Measurements from ENCODE around the gene CDCA4. TPM values are rescaled to one million over a fixed set of nuclear protein-coding genes. Genes with fewer than 3 reads are reported as not detected.
A peak's percentile ranks its signal among the peaks of the same experiment; 100 is the strongest.

The CDCA4 gene
- total and polyA plus RNA-seq, 2 experiments from 2014 or later, result 13.6 to 17.1 TPM

DNA sequence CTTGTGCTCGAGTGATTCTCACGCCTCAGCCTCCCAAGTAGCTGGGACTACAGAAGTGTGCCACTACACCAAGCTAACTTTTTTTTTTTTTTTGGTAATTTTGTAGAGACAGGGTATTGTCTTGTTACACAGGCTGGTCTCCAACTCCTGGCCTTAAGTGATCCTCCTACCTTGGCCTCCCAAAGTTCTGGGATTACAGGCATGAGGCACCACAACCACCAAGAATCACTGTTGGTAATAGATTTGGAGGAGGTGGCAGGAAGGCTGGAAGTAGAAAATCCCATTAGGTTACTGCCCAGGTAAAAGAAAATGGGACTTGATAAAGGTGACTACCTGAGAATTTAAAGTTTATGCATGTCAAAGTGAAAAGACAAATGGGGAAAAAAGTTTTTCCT is 1.4 kb upstream of the CDCA4 start:
- TF ChIP-seq, protein P1, sequence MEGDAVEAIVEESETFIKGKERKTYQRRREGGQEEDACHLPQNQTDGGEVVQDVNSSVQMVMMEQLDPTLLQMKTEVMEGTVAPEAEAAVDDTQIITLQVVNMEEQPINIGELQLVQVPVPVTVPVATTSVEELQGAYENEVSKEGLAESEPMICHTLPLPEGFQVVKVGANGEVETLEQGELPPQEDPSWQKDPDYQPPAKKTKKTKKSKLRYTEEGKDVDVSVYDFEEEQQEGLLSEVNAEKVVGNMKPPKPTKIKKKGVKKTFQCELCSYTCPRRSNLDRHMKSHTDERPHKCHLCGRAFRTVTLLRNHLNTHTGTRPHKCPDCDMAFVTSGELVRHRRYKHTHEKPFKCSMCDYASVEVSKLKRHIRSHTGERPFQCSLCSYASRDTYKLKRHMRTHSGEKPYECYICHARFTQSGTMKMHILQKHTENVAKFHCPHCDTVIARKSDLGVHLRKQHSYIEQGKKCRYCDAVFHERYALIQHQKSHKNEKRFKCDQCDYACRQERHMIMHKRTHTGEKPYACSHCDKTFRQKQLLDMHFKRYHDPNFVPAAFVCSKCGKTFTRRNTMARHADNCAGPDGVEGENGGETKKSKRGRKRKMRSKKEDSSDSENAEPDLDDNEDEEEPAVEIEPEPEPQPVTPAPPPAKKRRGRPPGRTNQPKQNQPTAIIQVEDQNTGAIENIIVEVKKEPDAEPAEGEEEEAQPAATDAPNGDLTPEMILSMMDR (IDR thresholded peaks at IDR 0.05; ENCODE audit: poor library complexity), result no peak
- no peak for TF ChIP-seq EZH2 (IDR thresholded peaks at IDR 0.05; ENCODE audit: borderline replicate concordance)
- H3K27ac ChIP-seq, result peak overlapping the region; percentile 91
- no peak overlapping the region for H3K4me3 ChIP-seq
- H3K9me3 ChIP-seq (ENCODE audit: low read depth), result no peaks in the 10 kb centered on the region
- no peak for DNase-seq (ENCODE audit: low spot score)
- peaks cover 16% of the 10 kb centered on the region for H3K4me1 ChIP-seq (ENCODE audit: insufficient read depth)
- H2AFZ ChIP-seq, result no peak overlapping the region
- 90% methylated on average over 2 of the region's 2 CpGs for WGBS (ENCODE audit: low lambda C conversion rate, missing lambda C conversion rate)
- peaks cover 12% of the 10 kb centered on the region for H4K20me1 ChIP-seq (ENCODE audit: insufficient read depth, poor library complexity, severe bottlenecking)
- H3K9me2 ChIP-seq (replicated peaks; ENCODE audit: insufficient read depth), result no peaks in the 10 kb centered on the region
- peak overlapping the region; percentile 87 for H3K4me2 ChIP-seq
- peaks cover 37% of the 10 kb centered on the region for H3K79me2 ChIP-seq
- H3K36me3 ChIP-seq (replicated peaks; ENCODE audit: insufficient read depth, low read depth), result no peaks in the 10 kb centered on the region
- no peaks in the 10 kb centered on the region for H3K27me3 ChIP-seq

DNA sequence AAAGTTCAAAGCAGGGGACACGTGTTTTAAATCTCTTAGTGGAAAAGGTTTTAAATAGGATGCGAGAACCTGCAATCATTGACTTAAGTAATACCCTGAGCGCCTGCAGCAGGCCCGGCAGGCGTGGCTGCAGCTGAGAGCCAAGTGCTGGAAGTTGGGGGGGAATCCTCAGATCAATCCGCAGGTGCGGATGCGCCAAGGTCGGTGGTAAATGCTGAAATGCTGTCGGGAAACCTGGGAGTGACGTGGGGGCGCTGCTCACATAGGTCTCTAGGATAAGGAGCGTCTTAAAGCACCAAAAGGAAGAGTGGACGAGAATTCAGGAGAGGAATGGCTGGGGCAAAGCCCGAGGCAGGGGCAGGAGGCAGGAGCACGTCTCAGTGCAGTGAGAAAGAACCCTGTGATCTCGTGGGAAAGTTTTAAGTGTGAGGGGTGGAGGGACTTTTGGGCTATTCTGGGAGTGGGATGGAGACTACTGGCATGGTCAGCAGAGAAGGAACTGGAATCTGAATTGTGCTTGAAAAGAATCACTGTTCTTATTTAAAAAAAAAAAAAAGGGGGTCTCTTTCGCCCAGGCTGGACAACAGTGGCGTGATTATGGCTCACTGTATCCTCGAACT is 883 bp upstream of the CDCA4 start:
- peak; percentile 73 for DNase-seq (ENCODE audit: low spot score)
- no peaks in the 10 kb centered on the region for H3K27me3 ChIP-seq
- 12% methylated on average over 20 of the region's 20 CpGs for WGBS (ENCODE audit: low lambda C conversion rate, missing lambda C conversion rate)
- H3K9me3 ChIP-seq (ENCODE audit: low read depth), result no peaks in the 10 kb centered on the region
- TF ChIP-seq EZH2 (IDR thresholded peaks at IDR 0.05; ENCODE audit: borderline replicate concordance) (no peak), EZH2phosphoT487 (IDR thresholded peaks at IDR 0.05; ENCODE audit: low read depth, severe bottlenecking, unreplicated experiment) (no peak)
- TF ChIP-seq, protein P1 (IDR thresholded peaks at IDR 0.05; ENCODE audit: poor library complexity), result peak; percentile 35
- H3K9me2 ChIP-seq (replicated peaks; ENCODE audit: insufficient read depth), result no peaks in the 10 kb centered on the region
- peaks cover 42% of the 10 kb centered on the region for H3K79me2 ChIP-seq
- peak overlapping the region; percentile 91 for H3K27ac ChIP-seq
- peaks cover 16% of the 10 kb centered on the region for H3K4me1 ChIP-seq (ENCODE audit: insufficient read depth)
- H3K4me2 ChIP-seq, result peak overlapping the region; percentile 87
- peaks cover 12% of the 10 kb centered on the region for H4K20me1 ChIP-seq (ENCODE audit: insufficient read depth, poor library complexity, severe bottlenecking)
- H2AFZ ChIP-seq, result peak overlapping the region; percentile 95
- peak overlapping the region; percentile 54 for H3K4me3 ChIP-seq
- no peaks in the 10 kb centered on the region for H3K36me3 ChIP-seq (replicated peaks; ENCODE audit: insufficient read depth, low read depth)

DNA sequence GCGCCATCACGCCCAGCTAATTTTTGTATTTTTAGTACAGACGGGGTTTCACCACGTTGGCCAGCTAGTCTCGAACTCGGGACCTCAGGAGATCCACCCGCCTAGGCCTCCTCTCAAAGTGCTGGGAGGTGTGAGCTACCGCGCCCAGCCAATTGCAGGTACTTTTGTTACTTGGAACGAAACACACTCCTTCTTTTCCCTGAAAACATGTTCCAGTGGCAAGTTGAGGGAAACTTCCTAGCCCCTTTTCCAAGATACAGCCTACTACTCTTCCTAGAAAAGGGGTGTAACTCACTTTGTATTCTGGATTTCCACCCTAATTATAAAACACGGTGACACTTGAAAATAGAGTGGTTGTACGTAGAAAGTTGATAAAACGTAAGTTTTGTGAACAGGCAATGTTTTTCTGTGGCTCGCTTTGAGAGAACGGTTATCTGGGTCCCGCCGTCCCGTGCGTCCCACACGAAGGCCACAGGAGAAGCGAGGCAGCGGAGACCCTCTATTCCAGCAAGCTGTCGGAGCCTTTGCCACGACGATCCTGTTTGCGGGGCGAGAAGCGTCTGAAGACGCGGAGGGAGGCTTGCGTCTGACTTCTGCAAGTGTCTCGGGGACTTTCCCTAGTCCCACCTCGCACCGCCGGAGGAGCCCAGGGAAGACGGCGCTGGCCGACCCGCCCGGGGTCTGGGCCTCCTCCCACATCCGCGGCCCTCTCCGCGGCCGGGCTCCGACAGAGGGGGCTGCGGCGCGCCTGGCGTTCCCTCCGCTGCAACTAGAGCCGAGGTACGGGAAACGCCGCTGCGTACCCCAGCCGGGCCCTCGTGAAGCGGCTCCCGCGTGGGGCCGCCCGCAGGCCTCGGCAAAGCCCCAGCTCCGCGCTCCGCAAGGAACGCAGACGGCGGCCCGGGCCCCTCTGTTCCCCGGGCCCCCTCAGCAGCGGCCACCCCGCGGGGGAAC is 745 bp downstream of the CDCA4 start:
- peaks cover 16% of the 10 kb centered on the region for H3K4me1 ChIP-seq (ENCODE audit: insufficient read depth)
- no peak for TF ChIP-seq EZH2phosphoT487 (IDR thresholded peaks at IDR 0.05; ENCODE audit: low read depth, severe bottlenecking, unreplicated experiment)
- TF ChIP-seq, protein P1 (IDR thresholded peaks at IDR 0.05; ENCODE audit: poor library complexity), result no peak
- TF ChIP-seq EZH2 (IDR thresholded peaks at IDR 0.05; ENCODE audit: borderline replicate concordance), result no peak
- H3K27me3 ChIP-seq, result no peaks in the 10 kb centered on the region
- no peaks in the 10 kb centered on the region for H3K9me2 ChIP-seq (replicated peaks; ENCODE audit: insufficient read depth)
- DNase-seq (ENCODE audit: low spot score), result peak; percentile 76
- peak overlapping the region; percentile 92 for H3K27ac ChIP-seq
- H3K4me3 ChIP-seq, result peak overlapping the region; percentile 80
- H3K36me3 ChIP-seq (replicated peaks; ENCODE audit: insufficient read depth, low read depth), result no peaks in the 10 kb centered on the region
- H4K20me1 ChIP-seq (ENCODE audit: insufficient read depth, poor library complexity, severe bottlenecking), result peaks cover 12% of the 10 kb centered on the region
- peak overlapping the region; percentile 29 for H2AFZ ChIP-seq
- WGBS (ENCODE audit: low lambda C conversion rate, missing lambda C conversion rate), result 5% methylated on average over 63 of the region's 75 CpGs
- H3K79me2 ChIP-seq, result peaks cover 58% of the 10 kb centered on the region
- peak overlapping the region; percentile 93 for H3K4me2 ChIP-seq
- no peaks in the 10 kb centered on the region for H3K9me3 ChIP-seq (ENCODE audit: low read depth)

Data from hepatocyte (in vitro differentiated cells).